ENCODE measurements around the gene TICAM2.

TICAM2 gene

DNA sequence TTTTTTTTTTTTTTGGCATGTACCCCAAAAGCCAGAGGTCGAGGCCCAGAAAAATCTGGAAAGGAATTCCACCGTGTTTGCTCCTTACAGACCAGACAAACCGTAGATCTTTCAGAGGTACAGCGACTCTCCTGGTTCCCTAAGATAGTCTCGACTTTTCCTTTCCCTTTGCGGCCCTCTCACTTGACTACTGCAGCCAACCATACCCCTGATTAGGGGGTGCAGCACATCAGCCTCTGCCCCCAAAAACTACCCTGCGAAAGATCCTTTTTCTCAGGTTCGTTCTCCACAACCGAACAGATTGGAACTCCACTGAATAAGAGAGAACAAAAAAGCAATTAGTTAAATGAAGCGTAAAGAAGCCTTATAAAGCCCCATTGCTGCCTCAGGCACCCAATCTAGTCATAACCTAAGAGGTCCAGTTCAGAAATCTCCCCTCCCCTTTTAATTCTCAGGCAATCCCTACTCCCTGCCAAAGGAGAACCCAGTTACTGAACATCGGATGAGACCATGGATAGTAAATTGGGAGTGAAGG lies 379 bp upstream of the TICAM2 start:
- in situ Hi-C loops (cut with HindIII; ENCODE audit: low pct_ligation_motif_present, low sequenced_read_pairs): no loop called here
- H3K27ac ChIP-seq: peak overlapping the region; percentile 91
- H3K36me3 ChIP-seq (replicated peaks): no peaks in the 10 kb centered on the region
- no peaks in the 10 kb centered on the region for H3K27me3 ChIP-seq (replicated peaks)
- DNase-seq: no peak
- peak overlapping the region; percentile 68 for H3K4me3 ChIP-seq (ENCODE audit: low read depth, low read length)
- no peak for TF ChIP-seq CTCF (IDR thresholded peaks at IDR 0.05; ENCODE audit: low read depth, low read length, missing control alignments)

- Histone ChIP-seq H3K36me3 (replicated peaks) (no peaks in the 10 kb centered on the region), H3K27ac (peak overlapping the region; percentile 10), H3K4me3 (ENCODE audit: low read depth, low read length) (peak overlapping the region; percentile 68), H3K27me3 (replicated peaks) (no peaks in the 10 kb centered on the region)
- DNase-seq: no peak
- in situ Hi-C loops (cut with HindIII; ENCODE audit: low pct_ligation_motif_present, low sequenced_read_pairs): no loop called here
- no peak for TF ChIP-seq CTCF (IDR thresholded peaks at IDR 0.05; ENCODE audit: low read depth, low read length, missing control alignments)
Observed at GRCh38 chr5:115600766-115601165, 1.5 kb downstream of the TICAM2 start.

DNA sequence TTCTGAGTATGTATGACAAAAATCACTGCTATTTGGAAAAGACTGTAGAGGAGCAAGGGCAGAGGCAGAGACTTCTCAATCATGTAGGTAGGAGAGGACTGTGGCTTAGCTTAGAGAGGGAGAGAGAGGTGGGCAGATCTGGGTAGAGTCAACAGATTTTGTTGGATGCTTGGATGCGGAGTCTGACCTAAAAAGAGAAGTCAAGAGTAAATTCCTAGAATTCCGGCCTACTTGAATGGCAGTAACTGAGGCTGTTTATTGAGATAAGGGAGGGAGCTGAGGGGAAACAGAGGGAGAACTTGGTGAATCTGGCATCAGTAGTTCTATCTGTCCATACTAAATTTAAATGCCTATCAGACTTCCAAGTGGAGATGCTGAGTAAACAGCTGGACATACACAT lies 2.4 kb downstream of the TICAM2 start:
- no peak overlapping the region for H3K27ac ChIP-seq
- H3K27me3 ChIP-seq (replicated peaks): no peaks in the 10 kb centered on the region
- no peak overlapping the region for H3K4me3 ChIP-seq (ENCODE audit: low read depth, low read length)
- in situ Hi-C loops (cut with HindIII; ENCODE audit: low pct_ligation_motif_present, low sequenced_read_pairs): no loop called here
- no peak for TF ChIP-seq CTCF (IDR thresholded peaks at IDR 0.05; ENCODE audit: low read depth, low read length, missing control alignments)
- H3K36me3 ChIP-seq (replicated peaks): no peaks in the 10 kb centered on the region
- no peak for DNase-seq

GRCh38 chr5:115599502-115599901 lies 2.8 kb downstream of the TICAM2 start:
- Histone ChIP-seq H3K4me3 (ENCODE audit: low read depth, low read length) (no peak overlapping the region), H3K36me3 (replicated peaks) (no peaks in the 10 kb centered on the region), H3K27ac (no peak overlapping the region), H3K27me3 (replicated peaks) (no peaks in the 10 kb centered on the region)
- in situ Hi-C loops (cut with HindIII; ENCODE audit: low pct_ligation_motif_present, low sequenced_read_pairs): no loop called here
- DNase-seq: peak; percentile 41
- no peak for TF ChIP-seq CTCF (IDR thresholded peaks at IDR 0.05; ENCODE audit: low read depth, low read length, missing control alignments)

- Histone ChIP-seq H3K4me3 (ENCODE audit: low read depth, low read length) (no peak overlapping the region), H3K27me3 (replicated peaks) (no peaks in the 10 kb centered on the region), H3K36me3 (replicated peaks) (no peaks in the 10 kb centered on the region), H3K27ac (no peak overlapping the region)
- in situ Hi-C loops (cut with HindIII; ENCODE audit: low pct_ligation_motif_present, low sequenced_read_pairs): no loop called here
- no peak for DNase-seq
- TF ChIP-seq CTCF (IDR thresholded peaks at IDR 0.05; ENCODE audit: low read depth, low read length, missing control alignments): no peak
Observed at GRCh38 chr5:115594128-115595047, 7.9 kb downstream of the TICAM2 start.
